Measurements from ENCODE around the gene STN1. TPM values are rescaled to one million over a fixed set of nuclear protein-coding genes. Genes with fewer than 3 reads are reported as not detected.

STN1 gene, protein sequence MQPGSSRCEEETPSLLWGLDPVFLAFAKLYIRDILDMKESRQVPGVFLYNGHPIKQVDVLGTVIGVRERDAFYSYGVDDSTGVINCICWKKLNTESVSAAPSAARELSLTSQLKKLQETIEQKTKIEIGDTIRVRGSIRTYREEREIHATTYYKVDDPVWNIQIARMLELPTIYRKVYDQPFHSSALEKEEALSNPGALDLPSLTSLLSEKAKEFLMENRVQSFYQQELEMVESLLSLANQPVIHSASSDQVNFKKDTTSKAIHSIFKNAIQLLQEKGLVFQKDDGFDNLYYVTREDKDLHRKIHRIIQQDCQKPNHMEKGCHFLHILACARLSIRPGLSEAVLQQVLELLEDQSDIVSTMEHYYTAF
- total RNA-seq (2014; rRNA removed; shearing (Covaris generic)), result 33.1 and 43.8 TPM in 2 replicates

DNA sequence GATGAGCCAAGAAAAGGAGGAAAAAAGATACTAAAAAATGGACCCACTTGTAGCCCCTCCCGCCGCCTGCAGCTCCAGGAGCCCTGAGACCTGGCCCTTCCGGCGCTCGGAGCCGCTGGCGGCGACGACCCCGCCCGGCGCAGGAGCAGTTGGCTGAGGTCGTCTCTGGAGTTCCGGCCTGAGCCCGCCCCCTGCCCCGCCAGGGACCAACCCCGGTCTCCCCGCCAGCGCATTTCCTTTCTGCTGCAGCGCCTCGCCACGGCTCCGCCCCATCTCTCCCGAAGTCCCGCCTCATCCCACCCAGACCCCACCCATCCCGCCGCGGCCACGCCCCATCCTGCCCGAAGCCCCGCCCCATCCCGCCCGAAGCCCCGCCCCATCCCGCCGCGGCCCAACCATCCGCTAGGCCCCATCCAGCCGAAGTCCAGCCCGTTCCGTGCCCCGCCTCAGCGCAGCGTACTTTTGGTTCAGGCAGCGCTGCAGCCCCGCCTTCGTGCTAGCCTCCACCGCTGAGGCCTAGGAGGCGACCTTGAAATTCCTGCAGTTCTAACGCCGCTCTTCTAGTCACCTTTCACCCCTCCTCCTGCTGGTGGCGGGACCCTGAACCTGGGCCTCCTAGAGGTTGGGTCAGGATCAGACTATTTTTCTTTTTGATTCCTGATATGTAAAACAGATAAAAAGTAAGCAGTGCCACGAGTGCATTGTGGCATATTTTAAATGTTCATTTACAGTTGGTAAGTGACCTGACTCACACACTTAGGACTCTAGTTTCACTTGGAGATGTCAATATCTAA is at the start of gene STN1:
Gene STN1 (minus strand): TSS at position 132 of the 794 bp plus-strand sequence. CDS start 590 bp downstream, outside the sequence.
- peak; percentile 93 for DNase-seq (ENCODE audit: low spot score)

DNA sequence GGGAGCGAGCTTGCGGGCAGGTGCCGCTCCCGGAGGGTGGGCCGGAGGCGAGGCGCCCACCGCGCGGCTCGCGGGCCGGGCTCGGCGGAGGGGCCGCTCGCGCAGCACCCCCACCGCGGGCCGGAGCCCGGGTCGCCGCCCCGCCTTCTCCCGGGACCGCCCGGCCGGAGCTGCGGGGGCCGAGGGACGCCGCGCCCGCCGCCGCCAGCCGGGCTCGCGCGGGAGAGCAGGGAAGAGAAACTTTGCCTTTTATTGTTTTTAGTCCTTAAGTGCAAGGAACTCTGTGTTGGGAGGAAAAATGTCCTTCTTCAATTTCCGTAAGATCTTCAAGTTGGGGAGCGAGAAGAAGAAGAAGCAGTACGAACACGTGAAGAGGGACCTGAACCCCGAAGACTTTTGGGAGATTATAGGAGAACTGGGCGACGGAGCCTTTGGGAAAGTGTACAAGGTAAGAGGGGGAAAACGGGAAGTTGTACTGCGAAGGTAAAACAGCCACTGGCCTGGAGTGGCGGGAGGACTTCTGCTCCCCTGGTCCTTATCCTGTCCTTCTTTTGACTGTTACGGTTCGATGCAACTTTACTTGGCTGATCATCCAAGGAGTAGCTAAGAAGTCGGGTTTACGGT is 49.6 kb upstream of the STN1 start:
- DNase-seq (ENCODE audit: low spot score), result peak; percentile 37

DNA sequence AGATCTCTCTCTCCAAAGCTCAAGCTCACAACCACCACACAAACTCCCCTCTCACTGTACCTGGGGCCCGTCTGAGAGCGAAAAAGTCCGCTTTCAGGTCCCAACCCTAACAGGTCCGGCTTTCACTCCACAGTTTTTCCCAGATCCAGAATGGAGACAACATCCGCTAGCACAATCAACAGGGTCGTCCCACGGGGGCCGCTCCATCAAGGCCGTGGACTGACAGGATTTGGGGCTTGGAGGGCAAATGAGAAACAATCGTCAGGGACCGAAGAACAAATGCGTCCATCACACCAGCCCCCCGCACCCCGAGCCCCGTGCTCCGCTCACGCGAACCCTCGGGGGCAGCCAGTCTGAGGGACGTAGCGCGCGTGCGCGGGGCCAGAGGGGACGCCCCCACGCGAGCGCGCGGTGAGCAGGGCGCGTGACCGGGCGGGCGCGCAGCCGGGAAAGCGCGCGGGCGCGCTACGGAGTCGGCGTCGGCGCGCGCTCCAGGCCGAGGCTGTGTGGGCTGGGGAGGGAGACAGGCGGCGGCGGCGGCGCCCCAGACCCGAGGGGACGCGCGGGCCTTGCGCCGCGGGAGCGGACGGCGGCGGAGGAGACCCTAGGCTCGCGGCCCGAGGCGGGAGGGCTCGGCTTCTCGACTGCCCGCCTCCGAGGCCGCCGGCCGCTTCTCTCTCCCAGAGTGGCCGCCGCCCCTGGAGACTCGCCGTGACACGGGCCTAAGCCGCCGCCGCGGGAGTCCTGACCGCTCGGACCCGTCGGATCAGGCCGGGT is 48.9 kb upstream of the STN1 start, which contains the start of gene SLK:
Gene SLK (plus strand): TSS at position 470 of the 777 bp plus-strand sequence. CDS start 606 bp downstream, outside the sequence.
- DNase-seq (ENCODE audit: low spot score), result peak; percentile 53

DNA sequence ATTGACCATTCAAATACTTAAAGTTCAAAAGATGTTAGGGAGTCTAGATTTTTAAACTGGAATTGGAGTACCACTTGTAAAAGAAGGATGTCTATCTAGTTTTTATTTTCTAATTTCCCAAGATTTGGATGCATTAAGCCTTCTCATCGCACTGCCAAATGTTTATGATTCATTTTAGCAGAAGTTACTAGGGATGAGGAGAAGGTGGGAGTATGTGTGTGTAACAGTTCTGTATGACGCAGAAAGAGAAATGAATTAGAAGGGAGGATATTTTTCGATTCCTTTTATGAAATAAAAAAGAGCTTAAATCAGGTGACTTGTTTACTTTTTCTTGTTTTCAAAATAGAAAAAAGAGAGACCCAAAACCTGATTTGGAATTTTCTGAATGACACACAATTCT is 42.1 kb upstream of the STN1 start:
- no peak for DNase-seq (ENCODE audit: low spot score)

DNA sequence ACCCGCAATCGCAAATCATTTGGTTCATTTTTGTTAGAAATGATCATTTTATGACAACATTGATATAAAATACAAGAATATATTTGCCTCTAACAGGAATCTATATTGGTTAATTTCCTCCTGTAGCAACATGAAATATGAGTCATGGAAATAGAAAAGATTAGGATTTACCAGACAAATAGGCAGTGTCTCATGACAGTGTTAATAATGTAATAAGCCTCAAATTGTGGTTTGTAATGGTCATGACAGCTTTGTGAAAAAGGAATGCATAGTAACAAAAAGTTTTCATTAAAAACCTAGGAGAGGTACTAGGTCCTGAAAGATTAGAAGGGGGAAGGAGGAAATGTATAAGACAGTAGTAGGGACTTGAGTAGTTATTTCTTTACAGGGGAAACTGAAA is 41.0 kb upstream of the STN1 start:
- DNase-seq (ENCODE audit: low spot score), result no peak

DNA sequence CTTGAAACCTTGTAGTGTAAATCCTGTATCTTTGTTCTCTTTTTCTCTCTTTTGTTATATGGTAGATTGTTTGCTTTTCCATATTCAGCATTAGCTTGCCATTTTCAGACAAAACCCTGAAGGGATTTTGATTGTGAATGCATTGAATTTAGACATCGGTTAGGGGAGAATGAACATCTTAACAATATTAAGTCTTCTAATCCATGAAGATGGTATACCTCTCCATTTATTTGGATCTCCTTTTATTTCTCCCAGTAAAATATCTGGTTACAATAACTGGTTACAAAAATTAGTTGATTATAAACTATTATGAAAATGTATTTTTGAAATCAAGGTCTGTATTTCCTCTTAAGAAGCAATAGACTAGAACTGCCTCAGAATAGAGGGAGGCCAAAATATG is 36.6 kb upstream of the STN1 start:
- no peak for DNase-seq (ENCODE audit: low spot score)

DNA sequence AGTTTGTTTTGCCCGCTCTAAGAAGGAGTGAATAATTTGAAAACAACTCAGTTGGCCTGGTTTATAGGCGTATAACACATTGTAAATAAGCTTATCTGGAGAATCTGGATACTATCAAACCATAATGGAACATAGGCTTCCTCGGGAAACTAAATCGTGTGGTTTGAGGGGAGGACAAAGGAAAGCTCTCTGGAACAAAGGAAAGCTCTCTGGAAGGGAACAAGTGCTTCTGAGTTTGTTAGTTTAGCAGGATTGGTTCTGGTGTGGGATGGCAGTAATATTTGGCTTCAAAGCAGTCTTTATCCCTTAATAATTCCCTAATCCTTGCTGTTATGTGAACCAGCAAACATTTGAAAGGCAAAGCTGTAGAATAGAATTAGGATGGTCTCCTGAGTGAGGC is 34.0 kb upstream of the STN1 start:
- no peak for DNase-seq (ENCODE audit: low spot score)

DNA sequence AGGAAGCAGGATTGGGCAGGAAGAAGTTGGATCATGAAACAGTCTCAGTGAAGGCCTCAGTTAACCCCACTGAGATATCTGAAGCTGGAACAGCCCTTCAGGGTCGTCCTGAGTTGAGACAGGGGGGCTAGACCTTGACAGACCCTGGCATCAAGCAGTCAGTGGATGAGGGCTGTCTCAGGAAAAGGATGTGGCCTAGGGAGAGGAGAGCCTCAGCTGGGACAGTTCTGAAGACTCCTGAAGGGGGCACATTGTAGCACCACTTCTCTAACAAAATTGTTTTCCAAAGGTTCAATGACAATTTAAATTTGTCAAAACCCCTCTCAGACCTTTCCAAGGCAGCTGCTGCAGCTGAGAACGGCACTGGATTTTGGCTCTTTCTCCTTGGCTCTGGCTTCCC is 33.2 kb upstream of the STN1 start:
- no peak for DNase-seq (ENCODE audit: low spot score)

DNA sequence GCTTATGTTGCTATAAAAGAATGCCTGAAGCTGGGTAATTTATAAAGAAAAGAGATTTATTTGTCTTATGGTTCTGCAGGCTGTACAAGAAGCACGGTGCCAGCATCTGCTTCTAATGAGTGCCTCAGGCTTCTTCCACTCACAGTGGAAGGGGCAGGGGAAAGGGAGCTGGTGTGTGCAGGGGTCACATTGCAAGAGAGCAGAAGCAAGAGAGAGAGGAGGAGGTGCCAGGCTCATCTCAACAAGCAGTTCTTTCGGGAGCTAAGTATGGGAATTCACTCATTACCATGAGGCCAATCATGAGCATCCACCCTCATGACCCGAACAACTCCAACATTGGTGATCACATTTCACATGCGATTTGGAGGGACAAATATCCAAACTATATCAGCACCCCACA is 31.7 kb upstream of the STN1 start:
- no peak for DNase-seq (ENCODE audit: low spot score)

DNA sequence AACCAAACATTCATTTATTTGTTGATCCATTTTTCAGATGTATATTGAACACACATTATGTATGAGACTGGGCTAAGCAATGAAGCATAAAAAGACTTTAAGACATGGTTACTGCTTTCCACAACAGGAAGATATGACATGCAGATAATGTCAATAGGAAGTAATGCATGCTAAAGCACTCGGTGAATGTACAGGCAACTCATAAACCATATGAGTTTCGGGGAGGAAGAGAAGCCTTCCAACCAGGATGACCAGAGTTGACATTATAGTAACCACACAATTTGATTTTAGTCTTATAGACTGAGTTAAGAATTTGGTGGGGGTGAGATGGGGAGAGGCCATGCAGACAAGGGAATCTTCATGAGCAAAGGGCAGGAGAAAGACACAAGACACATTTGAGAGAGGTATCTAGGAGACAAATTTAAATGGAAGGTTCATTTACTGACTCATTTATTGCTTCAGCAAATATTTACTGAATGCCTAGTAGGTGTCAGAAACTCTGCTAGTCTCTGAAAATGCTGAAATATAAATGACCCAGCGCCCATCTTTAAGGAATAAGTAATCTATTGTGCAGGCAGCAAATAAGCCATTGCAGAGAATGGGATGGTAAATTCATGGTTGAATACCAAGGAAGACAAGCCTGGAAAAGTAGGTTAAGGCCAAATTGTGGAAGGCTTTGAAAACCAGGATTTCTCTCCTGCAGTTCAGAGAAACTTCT is 30.0 kb upstream of the STN1 start:
- DNase-seq (ENCODE audit: low spot score), result no peak

DNA sequence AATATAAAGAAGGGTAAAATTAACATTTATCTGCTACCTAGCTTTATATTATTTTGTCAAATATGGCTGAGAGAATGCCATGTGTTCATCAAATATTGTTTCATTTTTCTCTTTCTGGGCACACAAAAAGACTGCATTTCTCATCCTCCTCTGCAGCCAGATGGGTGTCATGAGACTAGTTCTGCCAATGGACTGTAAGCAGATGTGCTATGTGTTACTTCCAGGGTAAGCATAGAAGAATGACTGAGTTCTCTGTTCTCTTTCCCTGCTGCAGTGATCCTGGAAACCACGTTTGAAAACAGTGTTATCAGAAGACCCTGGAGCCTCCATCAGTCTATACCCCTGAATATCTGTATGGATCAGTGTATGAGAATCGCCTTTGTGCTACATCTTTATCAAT is 24.9 kb upstream of the STN1 start:
- DNase-seq (ENCODE audit: low spot score), result no peak

DNA sequence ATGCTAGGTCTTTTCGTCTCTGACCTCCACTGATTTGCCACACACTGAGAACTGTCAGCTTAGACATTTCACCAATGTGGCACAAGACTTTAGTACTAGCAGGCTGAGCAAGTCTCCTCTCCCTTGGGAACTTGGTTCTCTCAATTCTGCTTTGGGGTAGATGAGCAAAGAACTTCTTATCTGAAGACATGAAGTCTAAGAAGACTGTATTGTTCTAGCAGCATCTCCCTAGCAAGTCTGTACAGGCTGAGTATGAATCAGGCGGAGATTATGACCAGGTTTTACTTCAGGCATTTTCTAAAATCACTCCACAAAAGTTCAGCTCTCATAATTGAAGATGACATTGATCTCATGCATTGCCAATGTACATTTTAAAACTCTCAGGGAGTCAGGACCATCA is 23.8 kb upstream of the STN1 start:
- DNase-seq (ENCODE audit: low spot score), result no peak

DNA sequence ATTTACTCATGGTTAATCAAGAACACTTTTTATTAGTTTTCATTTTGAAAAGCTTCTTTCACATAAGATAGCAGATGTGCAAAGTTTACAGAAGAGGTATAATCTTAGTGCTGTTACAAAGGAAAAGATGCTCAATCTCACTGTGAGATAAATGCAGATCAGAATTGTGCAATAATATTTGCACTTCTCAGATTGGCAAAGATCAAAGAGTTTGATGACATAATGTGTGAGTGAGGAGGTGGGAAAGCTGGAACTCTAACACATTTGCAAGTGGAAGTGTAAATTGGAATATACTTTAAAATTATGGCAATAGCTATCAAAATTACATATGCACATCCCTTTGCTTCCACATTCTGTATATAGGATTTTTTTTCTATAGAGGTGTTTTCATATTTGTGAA is 21.5 kb upstream of the STN1 start:
- no peak for DNase-seq (ENCODE audit: low spot score)

DNA sequence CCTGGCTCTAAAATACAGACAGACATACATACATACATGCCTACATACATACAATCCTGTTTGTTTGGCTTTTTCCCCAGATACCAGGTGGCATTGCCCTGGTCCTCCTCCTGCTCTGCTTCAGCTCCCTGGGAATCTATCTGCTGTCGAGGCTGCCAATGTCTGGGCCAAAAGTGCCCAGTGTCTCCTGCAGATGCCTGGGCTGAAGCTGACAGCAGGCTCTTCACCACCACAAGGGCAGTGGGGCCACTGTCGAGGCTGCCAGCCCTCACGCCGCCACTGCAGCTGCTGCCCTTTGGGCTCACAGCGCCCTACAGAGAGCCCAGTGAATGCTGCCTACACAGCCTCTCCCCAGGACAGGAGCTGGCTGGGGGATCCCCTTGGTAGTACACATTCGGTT is 18.0 kb upstream of the STN1 start:
- no peak for DNase-seq (ENCODE audit: low spot score)

DNA sequence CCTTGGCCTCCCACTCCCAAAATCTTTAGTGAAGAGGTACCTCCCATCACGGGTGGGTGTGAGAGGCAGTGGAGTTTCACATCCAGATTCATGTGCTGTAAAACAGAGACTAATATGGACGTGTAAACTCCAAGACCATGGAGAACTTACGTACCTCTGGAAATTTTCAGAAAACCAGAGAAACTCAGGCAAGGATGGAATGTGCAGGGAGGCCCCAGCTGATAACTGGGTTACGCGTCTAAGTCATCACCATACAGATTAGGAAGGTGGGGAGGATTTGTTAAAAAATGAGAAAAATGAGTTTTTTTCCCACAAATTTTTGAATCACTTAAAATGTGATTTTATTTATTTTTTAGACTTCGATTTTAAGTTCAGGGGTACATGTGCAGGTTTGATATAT is 16.3 kb upstream of the STN1 start:
- no peak for DNase-seq (ENCODE audit: low spot score)

DNA sequence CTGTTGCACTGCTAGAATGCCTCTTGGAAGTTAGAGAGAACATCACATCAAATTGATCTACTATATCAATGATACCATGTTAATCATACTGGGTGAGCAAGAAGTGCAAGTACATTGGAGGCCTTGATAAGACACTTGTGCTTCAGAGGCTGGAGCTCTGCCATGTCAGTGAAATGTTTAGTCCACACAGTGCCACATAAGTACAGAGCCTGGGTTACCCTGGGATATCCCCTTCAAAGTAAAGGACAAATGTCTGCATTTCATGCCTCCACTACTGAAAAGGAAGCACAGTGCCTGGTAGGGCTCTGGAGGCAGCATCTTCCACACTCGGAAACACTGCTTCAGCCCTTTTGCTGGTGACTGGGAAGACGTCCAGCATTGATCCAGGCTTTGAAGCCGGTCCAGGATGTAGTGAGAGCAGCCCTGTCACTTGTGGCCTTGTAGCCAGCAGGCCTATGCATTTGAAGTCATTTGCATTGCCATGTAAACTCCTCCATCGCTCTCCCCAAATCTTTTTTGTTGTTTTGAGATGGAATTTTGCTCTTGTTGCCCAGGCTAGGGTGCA is 15.7 kb upstream of the STN1 start:
- no peak for DNase-seq (ENCODE audit: low spot score)

DNA sequence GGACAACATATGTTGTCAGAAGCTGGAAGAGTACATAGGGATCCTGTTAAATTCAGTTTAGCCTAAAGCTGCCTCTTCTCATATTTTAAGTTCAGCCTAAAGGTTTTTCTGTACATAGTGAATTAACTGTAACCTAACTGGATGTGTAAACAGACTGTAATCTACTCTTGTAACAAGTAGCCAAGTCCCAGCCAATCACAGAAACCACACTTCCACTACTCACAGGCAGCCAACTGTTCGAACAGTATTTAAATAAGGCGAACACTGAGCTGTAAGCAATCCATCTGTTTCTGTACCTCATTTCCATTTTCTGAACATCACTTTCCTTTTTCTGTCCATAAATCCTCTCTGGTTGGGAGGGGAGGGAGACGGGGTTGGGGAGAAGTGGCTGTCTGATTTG is 15.0 kb upstream of the STN1 start:
- no peak for DNase-seq (ENCODE audit: low spot score)

DNA sequence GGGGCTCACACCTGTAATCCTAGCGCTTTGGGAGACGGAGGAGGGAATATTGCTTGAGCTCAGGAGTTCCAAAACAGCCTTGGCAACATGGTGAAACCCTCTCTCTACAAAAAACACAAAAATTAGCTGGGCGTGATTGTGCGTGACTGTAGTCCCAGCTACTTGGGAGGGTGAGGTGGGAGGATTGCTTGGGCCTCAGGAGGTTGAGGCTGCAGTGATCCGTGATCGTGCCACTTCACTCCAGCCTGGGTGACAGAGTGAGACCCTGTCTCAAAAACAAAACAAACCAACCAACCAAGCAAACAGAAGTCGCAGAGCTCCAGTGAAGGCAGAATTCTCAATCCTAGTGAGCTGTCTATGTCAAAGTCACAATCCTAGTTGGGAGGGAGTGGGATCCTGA is 14.3 kb upstream of the STN1 start:
- DNase-seq (ENCODE audit: low spot score), result no peak

DNA sequence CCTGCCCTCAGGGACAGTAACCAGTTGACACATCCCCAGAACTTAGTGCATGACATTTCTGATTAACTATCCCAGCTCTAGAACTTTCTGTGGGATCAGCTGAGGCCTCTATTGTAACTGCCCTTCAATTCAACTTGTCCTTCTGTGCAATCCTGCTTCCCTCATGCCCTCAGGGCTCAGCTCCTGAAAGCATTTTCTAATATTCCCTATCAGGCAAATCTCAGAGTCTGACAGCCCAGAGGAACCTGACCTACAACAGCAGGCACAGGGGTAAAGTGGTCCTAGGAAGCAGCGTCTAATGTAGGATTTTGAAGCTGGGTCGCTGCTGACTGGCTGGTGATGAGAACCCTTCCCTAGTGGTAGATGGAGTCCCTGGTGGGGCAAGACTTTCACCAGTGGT is 13.6 kb upstream of the STN1 start:
- no peak for DNase-seq (ENCODE audit: low spot score)

DNA sequence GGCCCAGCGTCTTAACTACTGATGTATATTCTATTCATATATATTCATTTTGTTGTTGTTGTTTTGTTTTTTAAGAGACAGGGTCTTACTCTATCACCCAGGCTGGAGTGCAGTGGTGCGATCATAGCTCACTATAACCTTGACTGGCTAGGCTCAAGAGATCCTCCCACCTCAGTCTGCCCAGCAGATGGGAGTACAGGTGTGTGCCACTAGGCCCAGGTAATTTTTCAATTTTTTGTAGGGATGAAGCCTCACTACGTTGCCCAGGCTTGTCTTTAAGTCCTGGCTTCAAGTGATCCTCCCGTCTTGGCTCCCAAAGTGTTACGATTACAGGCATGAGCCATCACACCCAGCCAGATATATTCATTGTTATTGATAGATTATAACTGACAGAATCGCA is 12.9 kb upstream of the STN1 start:
- DNase-seq (ENCODE audit: low spot score), result no peak

DNA sequence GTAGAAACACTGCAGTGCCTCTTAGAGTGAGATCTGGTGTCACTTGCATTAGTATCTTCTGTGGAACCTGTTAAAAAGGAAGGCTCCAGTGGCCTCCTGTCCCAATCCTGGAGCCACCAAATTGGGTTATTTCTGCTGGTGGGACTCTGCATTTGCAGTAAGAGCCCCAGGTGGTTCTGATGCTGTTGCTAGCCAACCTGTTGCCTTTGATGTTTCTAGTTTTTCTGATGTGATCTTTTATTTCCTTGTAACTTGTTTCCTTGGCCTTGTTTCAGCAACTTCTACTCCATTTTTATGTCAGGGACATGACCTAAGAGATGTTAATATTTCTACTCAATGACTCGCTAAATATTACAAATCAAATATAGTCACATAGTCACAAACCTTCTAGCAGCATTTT is 12.5 kb upstream of the STN1 start:
- DNase-seq (ENCODE audit: low spot score), result no peak
